Testis (tissue), 2 donors: Measurements from ENCODE around the gene IQCF2.

Experiments used
- POLR2A ChIP-seq: fragments of 450-650 bp; IDR thresholded peaks from one replicate; pipeline ENCODE4 v1.6.1; 2017; ENCODE audit warnings: antibody characterized with exemption, mild to moderate bottlenecking, moderate library complexity
- TF ChIP-seq, protein P1 (sequence below), 3 experiments: fragments of 450-650 bp in 2 of 3; fragments of 200-600 bp in 1 of 3; sonication (generic) in 1 of 3; IDR thresholded peaks; one replicate each; pipeline ENCODE4 v1.5.1; 2016 to 2019; ENCODE audit warnings: antibody characterized with exemption in 3 of 3, mild to moderate bottlenecking in 2 of 3, moderate library complexity in 1 of 3

DNA sequence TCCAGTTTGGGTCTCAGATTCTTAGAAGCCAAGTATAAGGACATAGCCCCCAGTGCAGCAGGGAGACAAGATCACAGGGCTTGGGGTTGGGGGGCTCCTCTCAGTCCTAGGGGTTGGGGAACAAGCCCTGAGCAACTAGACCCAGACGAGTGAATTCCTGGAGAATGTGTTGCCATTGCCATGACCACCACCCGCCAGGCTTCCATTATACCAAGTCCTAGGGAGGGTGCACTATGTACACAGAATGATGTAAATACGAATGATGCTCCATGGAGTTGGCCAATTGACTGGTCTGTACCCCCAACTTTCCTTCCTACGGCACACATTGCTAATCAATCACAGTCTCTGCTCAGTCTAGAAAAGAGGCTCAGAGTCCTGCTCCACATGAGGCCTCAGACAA lies 33.0 kb downstream of the IQCF2 start:
- TF ChIP-seq, protein P1, sequence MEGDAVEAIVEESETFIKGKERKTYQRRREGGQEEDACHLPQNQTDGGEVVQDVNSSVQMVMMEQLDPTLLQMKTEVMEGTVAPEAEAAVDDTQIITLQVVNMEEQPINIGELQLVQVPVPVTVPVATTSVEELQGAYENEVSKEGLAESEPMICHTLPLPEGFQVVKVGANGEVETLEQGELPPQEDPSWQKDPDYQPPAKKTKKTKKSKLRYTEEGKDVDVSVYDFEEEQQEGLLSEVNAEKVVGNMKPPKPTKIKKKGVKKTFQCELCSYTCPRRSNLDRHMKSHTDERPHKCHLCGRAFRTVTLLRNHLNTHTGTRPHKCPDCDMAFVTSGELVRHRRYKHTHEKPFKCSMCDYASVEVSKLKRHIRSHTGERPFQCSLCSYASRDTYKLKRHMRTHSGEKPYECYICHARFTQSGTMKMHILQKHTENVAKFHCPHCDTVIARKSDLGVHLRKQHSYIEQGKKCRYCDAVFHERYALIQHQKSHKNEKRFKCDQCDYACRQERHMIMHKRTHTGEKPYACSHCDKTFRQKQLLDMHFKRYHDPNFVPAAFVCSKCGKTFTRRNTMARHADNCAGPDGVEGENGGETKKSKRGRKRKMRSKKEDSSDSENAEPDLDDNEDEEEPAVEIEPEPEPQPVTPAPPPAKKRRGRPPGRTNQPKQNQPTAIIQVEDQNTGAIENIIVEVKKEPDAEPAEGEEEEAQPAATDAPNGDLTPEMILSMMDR (IDR thresholded peaks at IDR 0.05) = no peak
- TF ChIP-seq POLR2A = no peak
